ENCODE data around the gene NHLRC4. TPM values are rescaled to one million over a fixed set of nuclear protein-coding genes. Genes with fewer than 3 reads are reported as not detected.

The NHLRC4 gene
- polyA plus RNA-seq, 2 of the 4 experiments (the other 2 are of a cell fraction) = 0.03 to 0.09 TPM

- CTCF ChIA-PET = interaction anchor here (1.1 to 1.5 kb wide), 4 partner anchors 9 to 94 kb away, joined by 3 to 4 read pairs (median 4); no protein-coding TSS in a partner anchor
- Histone ChIP-seq H3K4me2 (no peak overlapping the region), H3K9me3 (no peaks in the 10 kb centered on the region), H3K27ac (no peak overlapping the region), H3K4me3 (no peak overlapping the region), H3K4me1 (peaks cover 14% of the 10 kb centered on the region)
- TF ChIP-seq SREBF2 (IDR thresholded peaks at IDR 0.05) (no peak), NPAS2 (CRISPR knock-in tag; IDR thresholded peaks at IDR 0.05; ENCODE audit: borderline replicate concordance) (no peak), ZNF302 (CRISPR knock-in tag; IDR thresholded peaks at IDR 0.05) (no peak), MYC (IDR thresholded peaks at IDR 0.05; ENCODE audit: borderline replicate concordance, low read length) (no peak), CHD2 (IDR thresholded peaks at IDR 0.05; ENCODE audit: low read length, partially characterized antibody) (no peak), NR3C1 (IDR thresholded peaks at IDR 0.05) (no peak), EP300 (IDR thresholded peaks at IDR 0.05) (no peak), REST (IDR thresholded peaks at IDR 0.05) (no peak), EHF (CRISPR knock-in tag; IDR thresholded peaks at IDR 0.05) (no peak), HOXB13 (CRISPR knock-in tag; IDR thresholded peaks at IDR 0.05; ENCODE audit: low read depth) (no peak), CBX2 (IDR thresholded peaks at IDR 0.05; ENCODE audit: borderline replicate concordance, low read depth) (no peak), MAZ (IDR thresholded peaks at IDR 0.05; ENCODE audit: borderline replicate concordance, low read depth, low read length) (no peak), RARB (CRISPR knock-in tag; IDR thresholded peaks at IDR 0.05) (no peak), KDM1A (IDR thresholded peaks at IDR 0.05; ENCODE audit: low read depth) (no peak), KDM5A (IDR thresholded peaks at IDR 0.05) (no peak)
- WGBS (ENCODE audit: missing lambda C conversion rate) = 81% methylated on average over 20 of the region's 27 CpGs
- DNase-seq (ENCODE audit: low read depth in 1 of 2, low spot score in 1 of 2) (no peak), ATAC-seq (no peak), FAIRE-seq (no peak)
- POLR2A ChIA-PET = no interaction called here
Observed at GRCh38 chr16:572865-573650, 6.3 kb downstream of the NHLRC4 start.

DNA sequence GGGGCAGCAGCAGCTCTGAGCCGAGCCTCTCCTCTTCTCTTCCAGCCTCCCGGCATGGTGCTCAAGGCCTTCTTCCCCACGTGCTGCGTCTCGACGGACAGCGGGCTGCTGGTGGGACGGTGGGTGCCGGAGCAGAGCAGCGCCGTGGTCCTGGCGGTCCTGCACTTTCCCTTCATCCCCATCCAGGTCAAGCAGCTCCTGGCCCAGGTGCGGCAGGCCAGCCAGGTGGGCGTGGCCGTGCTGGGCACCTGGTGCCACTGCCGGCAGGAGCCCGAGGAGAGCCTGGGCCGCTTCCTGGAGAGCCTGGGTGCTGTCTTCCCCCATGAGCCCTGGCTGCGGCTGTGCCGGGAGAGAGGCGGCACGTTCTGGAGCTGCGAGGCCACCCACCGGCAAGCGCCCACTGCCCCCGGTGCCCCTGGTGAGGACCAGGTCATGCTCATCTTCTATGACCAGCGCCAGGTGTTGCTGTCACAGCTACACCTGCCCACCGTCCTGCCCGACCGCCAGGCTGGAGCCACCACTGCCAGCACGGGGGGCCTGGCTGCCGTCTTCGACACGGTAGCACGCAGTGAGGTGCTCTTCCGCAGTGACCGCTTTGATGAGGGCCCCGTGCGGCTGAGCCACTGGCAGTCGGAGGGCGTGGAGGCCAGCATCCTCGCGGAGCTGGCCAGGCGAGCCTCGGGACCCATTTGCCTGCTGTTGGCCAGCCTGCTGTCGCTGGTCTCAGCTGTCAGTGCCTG, 7.4 kb downstream of the NHLRC4 start:
- H3K9me3 ChIP-seq = no peaks in the 10 kb centered on the region
- no peak overlapping the region for H3K27ac ChIP-seq
- peaks cover 10% of the 10 kb centered on the region for H3K4me1 ChIP-seq
- WGBS (ENCODE audit: missing lambda C conversion rate) = 91% methylated on average over 34 of the region's 46 CpGs
- ATAC-seq = no peak
- POLR2A ChIA-PET = no interaction called here
- H3K4me2 ChIP-seq = no peak overlapping the region
- DNase-seq (ENCODE audit: low read depth in 1 of 2, low spot score in 1 of 2) = no peak
- FAIRE-seq = no peak
- no peak overlapping the region for H3K4me3 ChIP-seq
- CTCF ChIA-PET = interaction anchor here (1.1 to 3.1 kb wide), 3 partner anchors 12 to 87 kb away, joined by 3 to 11 read pairs (median 4); no protein-coding TSS in a partner anchor
- no peak for TF ChIP-seq NPAS2 (CRISPR knock-in tag; IDR thresholded peaks at IDR 0.05; ENCODE audit: borderline replicate concordance)
- TF ChIP-seq HMGXB4 (CRISPR knock-in tag; IDR thresholded peaks at IDR 0.05; ENCODE audit: borderline replicate concordance) = no peak
- TF ChIP-seq PHF8 (IDR thresholded peaks at IDR 0.05; ENCODE audit: borderline replicate concordance, low read depth) = no peak
- TF ChIP-seq GATA3 (IDR thresholded peaks at IDR 0.05; ENCODE audit: borderline replicate concordance) = no peak
- no peak for TF ChIP-seq ZSCAN20 (CRISPR knock-in tag; IDR thresholded peaks at IDR 0.05)
- no peak for TF ChIP-seq HOXB5 (CRISPR knock-in tag; IDR thresholded peaks at IDR 0.05)
- TF ChIP-seq E2F6 (IDR thresholded peaks at IDR 0.05; ENCODE audit: borderline replicate concordance, low read depth) = no peak
- TF ChIP-seq RAD21 (conservative IDR thresholded peaks at IDR 0.05 in 1 of 2, IDR thresholded peaks at IDR 0.05 in 1 of 2) = no peak
- no peak for TF ChIP-seq ELK1 (IDR thresholded peaks at IDR 0.05; ENCODE audit: low read depth, low read length)
- TF ChIP-seq, protein P1, sequence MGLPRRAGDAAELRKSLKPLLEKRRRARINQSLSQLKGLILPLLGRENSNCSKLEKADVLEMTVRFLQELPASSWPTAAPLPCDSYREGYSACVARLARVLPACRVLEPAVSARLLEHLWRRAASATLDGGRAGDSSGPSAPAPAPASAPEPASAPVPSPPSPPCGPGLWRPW (IDR thresholded peaks at IDR 0.05) = no peak
- TF ChIP-seq CHD2 (IDR thresholded peaks at IDR 0.05; ENCODE audit: low read length, partially characterized antibody) = no peak
- TF ChIP-seq CEBPB (IDR thresholded peaks at IDR 0.05) = no peak
